Keratinocyte (primary cell): ENCODE results near the gene DDX51.

Experiments used
- EZH2 ChIP-seq: IDR thresholded peaks from one replicate; pipeline ENCODE4 v1.6.1; 2012; ENCODE audit warnings: inconsistent platforms, mild to moderate bottlenecking, low read length, moderate library complexity
- TF ChIP-seq, protein P1 (sequence below), 3 experiments: IDR thresholded peaks in 1 of 3; conservative IDR thresholded peaks in 1 of 3; optimal IDR thresholded peaks in 1 of 3; 2 replicates in 2 of 3; 3 replicates in 1 of 3; pipeline versions ENCODE3 to v1.5.1; 2011; ENCODE audit warnings: low read length in 3 of 3, mild to moderate bottlenecking in 3 of 3, moderate library complexity in 2 of 3, control low read depth in 1 of 3, inconsistent platforms in 1 of 3; ENCODE audit not compliant: insufficient read depth in 2 of 3; ENCODE audit errors: extremely low read depth in 1 of 3

GRCh38 chr12:132121283-132121682 lies 22.8 kb downstream of the DDX51 start:
- TF ChIP-seq, protein P1, sequence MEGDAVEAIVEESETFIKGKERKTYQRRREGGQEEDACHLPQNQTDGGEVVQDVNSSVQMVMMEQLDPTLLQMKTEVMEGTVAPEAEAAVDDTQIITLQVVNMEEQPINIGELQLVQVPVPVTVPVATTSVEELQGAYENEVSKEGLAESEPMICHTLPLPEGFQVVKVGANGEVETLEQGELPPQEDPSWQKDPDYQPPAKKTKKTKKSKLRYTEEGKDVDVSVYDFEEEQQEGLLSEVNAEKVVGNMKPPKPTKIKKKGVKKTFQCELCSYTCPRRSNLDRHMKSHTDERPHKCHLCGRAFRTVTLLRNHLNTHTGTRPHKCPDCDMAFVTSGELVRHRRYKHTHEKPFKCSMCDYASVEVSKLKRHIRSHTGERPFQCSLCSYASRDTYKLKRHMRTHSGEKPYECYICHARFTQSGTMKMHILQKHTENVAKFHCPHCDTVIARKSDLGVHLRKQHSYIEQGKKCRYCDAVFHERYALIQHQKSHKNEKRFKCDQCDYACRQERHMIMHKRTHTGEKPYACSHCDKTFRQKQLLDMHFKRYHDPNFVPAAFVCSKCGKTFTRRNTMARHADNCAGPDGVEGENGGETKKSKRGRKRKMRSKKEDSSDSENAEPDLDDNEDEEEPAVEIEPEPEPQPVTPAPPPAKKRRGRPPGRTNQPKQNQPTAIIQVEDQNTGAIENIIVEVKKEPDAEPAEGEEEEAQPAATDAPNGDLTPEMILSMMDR (optimal IDR thresholded peaks at IDR 0.05 in 1 of 3, IDR thresholded peaks at IDR 0.05 in 1 of 3, conservative IDR thresholded peaks at IDR 0.05 in 1 of 3; ENCODE audit: extremely low read depth in 1 of 3, insufficient read depth in 2 of 3, low read length in 3 of 3) = no peak
- TF ChIP-seq EZH2 = no peak
